ENCODE data around the gene ABCC12. TPM values are rescaled to one million over a fixed set of nuclear protein-coding genes. Genes with fewer than 3 reads are reported as not detected.

The ABCC12 gene
- total and polyA plus RNA-seq, 10 of the 15 experiments (the other 5 are each of a cell fraction or from before 2014, with no cell fraction given), result 0.02 to 0.03 (median 0.03) TPM; not detected in 6

- TF ChIP-seq BCL3 (IDR thresholded peaks at IDR 0.05; ENCODE audit: borderline replicate concordance, insufficient read depth, low read depth, low read length, poor library complexity, severe bottlenecking) (peak; percentile 71), MTA3 (IDR thresholded peaks at IDR 0.05; ENCODE audit: borderline replicate concordance, low read length) (0 out of 2 replicates have a peak, but pooled peaks have one; percentile 71), SP1 (IDR thresholded peaks at IDR 0.05; ENCODE audit: low read depth, low read length) (peak; percentile 35), IKZF1 (conservative IDR thresholded peaks at IDR 0.05) (peak; percentile 72), NR2C1 (IDR thresholded peaks at IDR 0.05) (no peak), ZNF384 (IDR thresholded peaks at IDR 0.05; ENCODE audit: borderline replicate concordance, low read depth, low read length) (no peak), CREM (IDR thresholded peaks at IDR 0.05; ENCODE audit: low read depth) (peak; percentile 91), SPI1 (IDR thresholded peaks at IDR 0.05; ENCODE audit: borderline replicate concordance, insufficient read depth, low read depth, low read length) (peak; percentile 26; the same call in 1 of the 2 replicates), E4F1 (IDR thresholded peaks at IDR 0.05; ENCODE audit: borderline replicate concordance, partially characterized antibody) (no peak), ATF7 (IDR thresholded peaks at IDR 0.05; ENCODE audit: low read depth) (peak; percentile 89), ZBED1 (IDR thresholded peaks at IDR 0.05; ENCODE audit: borderline replicate concordance) (peak; percentile 80; the same call in 1 of the 2 replicates), MEF2A (IDR thresholded peaks at IDR 0.05; ENCODE audit: insufficient read depth, low read depth, low read length) (no peak), ZNF622 (IDR thresholded peaks at IDR 0.05) (no peak), BACH1 (IDR thresholded peaks at IDR 0.05; ENCODE audit: borderline replicate concordance) (0 out of 2 replicates have a peak, but pooled peaks have one; percentile 45), BHLHE40 (IDR thresholded peaks at IDR 0.05; ENCODE audit: borderline replicate concordance in 1 of 2, low read depth in 2 of 2, low read length in 1 of 2) (peak in 1 of 2 experiments; percentile 37; a peak in 1 of 4 replicates), DPF2 (IDR thresholded peaks at IDR 0.05) (peak; percentile 84), RBBP5 (conservative IDR thresholded peaks at IDR 0.05) (no peak), PAX5 (IDR thresholded peaks at IDR 0.05; ENCODE audit: borderline replicate concordance, low read depth, low read length) (peak; percentile 44; the same call in 1 of the 2 replicates), GABPA (IDR thresholded peaks at IDR 0.05; ENCODE audit: low read depth) (peak; percentile 61; the same call in 1 of the 2 replicates), EED (IDR thresholded peaks at IDR 0.05; ENCODE audit: low read depth) (peak; percentile 92), JUNB (IDR thresholded peaks at IDR 0.05) (peak; percentile 96), SRF (IDR thresholded peaks at IDR 0.05; ENCODE audit: low read depth in 2 of 2, low read length in 2 of 2) (peak in 1 of 2 experiments; percentile 67; a peak in 1 of 4 replicates), ATF2 (IDR thresholded peaks at IDR 0.05; ENCODE audit: low read length) (peak; percentile 91), BCL11A (IDR thresholded peaks at IDR 0.05; ENCODE audit: low read depth, low read length) (peak; percentile 83; the same call in 1 of the 2 replicates), CBFB (IDR thresholded peaks at IDR 0.05; ENCODE audit: low read depth) (peak; percentile 59), SKIL (IDR thresholded peaks at IDR 0.05; ENCODE audit: low read depth, poor library complexity, severe bottlenecking) (peak; percentile 34)
Observed at GRCh38 chr16:48158296-48158695, 2.5 kb upstream of the ABCC12 start (continued).

All from GM12878 (cell line).